ENCODE data around the gene RTL1.

The RTL1 gene

GRCh38 chr14:100888789-100889315 is 14.7 kb downstream of the RTL1 start:
- Histone ChIP-seq H3K79me2 (ENCODE audit: insufficient read depth, low read length) (no peaks in the 10 kb centered on the region), H4K20me1 (ENCODE audit: insufficient read depth, low read length) (no peaks in the 10 kb centered on the region), H3K27me3 (ENCODE audit: insufficient read depth, low read length, poor library complexity) (peaks cover 29% of the 10 kb centered on the region), H3K27ac (ENCODE audit: low read length) (no peak overlapping the region), H3K9ac (ENCODE audit: low read depth, low read length) (no peak overlapping the region), H3K36me3 (ENCODE audit: insufficient read depth, low read length) (no peaks in the 10 kb centered on the region), H3K4me2 (ENCODE audit: insufficient read depth, low read length) (no peak overlapping the region), H3K9me3 (ENCODE audit: insufficient read depth, low read length, severe bottlenecking) (no peaks in the 10 kb centered on the region), H3K4me3 (ENCODE audit: low read depth in 1 of 2, low read length in 2 of 2) (no peak overlapping the region), H3K4me1 (ENCODE audit: insufficient read depth, low read length) (no peaks in the 10 kb centered on the region), H2AFZ (ENCODE audit: low read depth, low read length) (no peak overlapping the region)
- DNase-seq (no peak), ATAC-seq (ENCODE audit: insufficient read depth, low read depth) (no peak)
- TF ChIP-seq CTCF (IDR thresholded peaks at IDR 0.05; ENCODE audit: borderline replicate concordance, extremely low read depth, low read length, poor library complexity, severe bottlenecking) (no peak), EZH2 (IDR thresholded peaks at IDR 0.05; ENCODE audit: borderline replicate concordance, low read depth, low read length, severe bottlenecking) (no peak)

GRCh38 chr14:100887728-100888335 is 15.7 kb downstream of the RTL1 start:
- no peaks in the 10 kb centered on the region for H3K79me2 ChIP-seq (ENCODE audit: insufficient read depth, low read length)
- no peak for ATAC-seq (ENCODE audit: insufficient read depth, low read depth)

GRCh38 chr14:100885617-100886016 is 17.9 kb downstream of the RTL1 start:
- DNase-seq (no peak), ATAC-seq (ENCODE audit: insufficient read depth, low read depth) (no peak)
- no peak overlapping the region for H3K9ac ChIP-seq (ENCODE audit: low read depth, low read length)
- H3K4me1 ChIP-seq (ENCODE audit: insufficient read depth, low read length) = no peaks in the 10 kb centered on the region
- no peak overlapping the region for H3K4me3 ChIP-seq (ENCODE audit: low read depth in 1 of 2, low read length in 2 of 2)
- TF ChIP-seq CTCF (IDR thresholded peaks at IDR 0.05; ENCODE audit: borderline replicate concordance, extremely low read depth, low read length, poor library complexity, severe bottlenecking) = no peak
- TF ChIP-seq EZH2 (IDR thresholded peaks at IDR 0.05; ENCODE audit: borderline replicate concordance, low read depth, low read length, severe bottlenecking) = no peak
- no peaks in the 10 kb centered on the region for H4K20me1 ChIP-seq (ENCODE audit: insufficient read depth, low read length)
- H3K36me3 ChIP-seq (ENCODE audit: insufficient read depth, low read length) = no peaks in the 10 kb centered on the region
- H2AFZ ChIP-seq (ENCODE audit: low read depth, low read length) = no peak overlapping the region
- H3K4me2 ChIP-seq (ENCODE audit: insufficient read depth, low read length) = no peak overlapping the region
- no peak overlapping the region for H3K27ac ChIP-seq (ENCODE audit: low read length)
- H3K9me3 ChIP-seq (ENCODE audit: insufficient read depth, low read length, severe bottlenecking) = peaks cover 3% of the 10 kb centered on the region
- peaks cover 29% of the 10 kb centered on the region for H3K27me3 ChIP-seq (ENCODE audit: insufficient read depth, low read length, poor library complexity)
- no peaks in the 10 kb centered on the region for H3K79me2 ChIP-seq (ENCODE audit: insufficient read depth, low read length)

More at GRCh38 chr14:100887728-100888335, 15.7 kb downstream of the RTL1 start:
- Histone ChIP-seq H3K4me1 (ENCODE audit: insufficient read depth, low read length) (no peaks in the 10 kb centered on the region), H3K4me3 (ENCODE audit: low read depth in 1 of 2, low read length in 2 of 2) (no peak overlapping the region), H3K9ac (ENCODE audit: low read depth, low read length) (no peak overlapping the region), H3K27ac (ENCODE audit: low read length) (no peak overlapping the region), H3K27me3 (ENCODE audit: insufficient read depth, low read length, poor library complexity) (peaks cover 29% of the 10 kb centered on the region), H4K20me1 (ENCODE audit: insufficient read depth, low read length) (no peaks in the 10 kb centered on the region), H2AFZ (ENCODE audit: low read depth, low read length) (no peak overlapping the region), H3K36me3 (ENCODE audit: insufficient read depth, low read length) (no peaks in the 10 kb centered on the region), H3K4me2 (ENCODE audit: insufficient read depth, low read length) (no peak overlapping the region), H3K9me3 (ENCODE audit: insufficient read depth, low read length, severe bottlenecking) (peaks cover 3% of the 10 kb centered on the region)
- no peak for DNase-seq
- no peak for TF ChIP-seq EZH2 (IDR thresholded peaks at IDR 0.05; ENCODE audit: borderline replicate concordance, low read depth, low read length, severe bottlenecking)
- no peak for TF ChIP-seq CTCF (IDR thresholded peaks at IDR 0.05; ENCODE audit: borderline replicate concordance, extremely low read depth, low read length, poor library complexity, severe bottlenecking)

Data from DND-41 (cell line).